IMR-90 (cell line): ENCODE results near the gene RELL1. TPM values are rescaled to one million over a fixed set of nuclear protein-coding genes. Genes with fewer than 3 reads are reported as not detected.

Experiments used
- ATAC-seq: fragments of 200-7000 bp; cut with Tn5 transposase; 2 replicates; pipeline ENCODE4 v1.9.1; 2020; ENCODE audit warnings: low read depth, mild to moderate bottlenecking, moderate library complexity
- BruUV-seq: library from RNA; stranded (reverse); fragments of 400-500 nt; replicated peaks from 2 replicates; lab custom pipeline; 2021; lab: Mats Ljungman, UMichigan
- CTCF ChIA-PET: fragments of 300-600 bp; formaldehyde crosslinking; extraction: SDS; loops from one replicate; lab custom pipeline; 2021; ENCODE audit warnings: antibody characterized with exemption; lab: Yijun Ruan, JAX
- POLR2A ChIA-PET: fragments of 300-600 bp; sonication (Branson Sonifier 250); formaldehyde crosslinking; loops from one replicate; lab custom pipeline; 2022; ENCODE audit warnings: antibody characterized with exemption; ENCODE audit not compliant: unreplicated experiment; lab: Charles Lee
- DNase-seq: peaks from one replicate; pipeline ENCODE4 v3.0.0; 2013
- H2AFZ ChIP-seq: replicated peaks from 2 replicates; pipeline ENCODE3; 2013; ENCODE audit warnings: low read length, mild to moderate bottlenecking; ENCODE audit not compliant: poor library complexity
- H2AK5ac ChIP-seq: 2 replicates; pipeline ENCODE4 v1.6.1; 2013; ENCODE audit warnings: low read depth, low read length, inconsistent platforms
- H2AK9ac ChIP-seq: replicated peaks from 2 replicates; pipeline ENCODE3; 2013; ENCODE audit warnings: mild to moderate bottlenecking, low read depth, low read length, moderate library complexity; ENCODE audit not compliant: poor library complexity
- H2BK120ac ChIP-seq: 2 replicates; pipeline ENCODE4 v1.6.1; 2013; ENCODE audit warnings: low read depth, low read length, inconsistent platforms
- H2BK15ac ChIP-seq: 3 replicates; pipeline ENCODE4 v1.6.1; 2013; ENCODE audit warnings: low read depth, low read length, inconsistent platforms
- H2BK20ac ChIP-seq: 2 replicates; pipeline ENCODE4 v1.6.1; 2013; ENCODE audit warnings: low read depth, mild to moderate bottlenecking, inconsistent platforms, low read length, moderate library complexity
- H2BK5ac ChIP-seq: 2 replicates; pipeline ENCODE4 v1.6.1; 2013; ENCODE audit warnings: mild to moderate bottlenecking, low read depth, low read length, inconsistent platforms; ENCODE audit not compliant: poor library complexity, severe bottlenecking
- H3K14ac ChIP-seq: replicated peaks from 2 replicates; pipeline ENCODE4 v1.6.1; 2013; ENCODE audit warnings: low read depth, low read length, inconsistent platforms
- H3K18ac ChIP-seq: 2 replicates; pipeline ENCODE4 v1.6.1; 2013; ENCODE audit warnings: low read depth, low read length, control low read depth
- H3K23ac ChIP-seq: 2 replicates; pipeline ENCODE4 v1.6.1; 2013; ENCODE audit warnings: low read depth, low read length, inconsistent platforms
- H3K27ac ChIP-seq: 2 replicates; pipeline ENCODE4 v1.5.1; 2013; ENCODE audit warnings: mild to moderate bottlenecking, control low read depth, low read length; ENCODE audit not compliant: insufficient read depth
- H3K27me3 ChIP-seq: 2 replicates; pipeline ENCODE4 v1.6.1; 2013; ENCODE audit warnings: low read length; ENCODE audit not compliant: control insufficient read depth, insufficient read depth
- H3K36me3 ChIP-seq: 2 replicates; pipeline ENCODE4 v1.6.1; 2013; ENCODE audit warnings: low read length, mixed read lengths; ENCODE audit not compliant: control insufficient read depth, insufficient read depth
- H3K4ac ChIP-seq: 2 replicates; pipeline ENCODE4 v1.6.1; 2013; ENCODE audit warnings: low read depth, low read length, inconsistent platforms
- H3K4me1 ChIP-seq: 2 replicates; pipeline ENCODE4 v1.6.1; 2013; ENCODE audit warnings: low read length, mixed read lengths; ENCODE audit not compliant: control insufficient read depth, insufficient read depth
- H3K4me2 ChIP-seq: 2 replicates; pipeline ENCODE4 v1.6.1; 2013; ENCODE audit warnings: low read depth, mild to moderate bottlenecking, control low read depth, low read length, moderate library complexity
- H3K4me3 ChIP-seq: 2 replicates; pipeline ENCODE4 v1.5.1; 2013; ENCODE audit warnings: low read depth, mild to moderate bottlenecking, control low read depth, low read length, moderate library complexity; ENCODE audit not compliant: insufficient read depth
- H3K56ac ChIP-seq: 2 replicates; pipeline ENCODE4 v1.6.1; 2013; ENCODE audit warnings: low read length, inconsistent platforms; ENCODE audit not compliant: insufficient read depth; ENCODE audit errors: extremely low read depth
- H3K79me1 ChIP-seq, 2 experiments: 2 replicates each; pipeline ENCODE4 v1.6.1; 2013; ENCODE audit warnings: low read length in 2 of 2, inconsistent platforms in 1 of 2, low read depth in 1 of 2
- H3K9ac ChIP-seq: 2 replicates; pipeline ENCODE4 v1.6.1; 2013; ENCODE audit warnings: low read depth, low read length, control low read depth
- H3K9me1 ChIP-seq: 2 replicates; pipeline ENCODE4 v1.6.1; 2013; ENCODE audit warnings: low read length, inconsistent platforms; ENCODE audit not compliant: insufficient read depth
- H3K9me3 ChIP-seq: 2 replicates; pipeline ENCODE4 v1.6.1; 2013; ENCODE audit warnings: low read length; ENCODE audit not compliant: control insufficient read depth, insufficient read depth
- H4K20me1 ChIP-seq: 2 replicates; pipeline ENCODE4 v1.6.1; 2013; ENCODE audit warnings: low read length, inconsistent platforms; ENCODE audit not compliant: insufficient read depth
- H4K5ac ChIP-seq: 2 replicates; pipeline ENCODE4 v1.6.1; 2013; ENCODE audit warnings: mild to moderate bottlenecking, low read depth, low read length, control low read depth
- H4K8ac ChIP-seq, 2 experiments: 2 replicates each; pipeline ENCODE4 v1.6.1; 2013; ENCODE audit warnings: low read depth in 2 of 2, low read length in 2 of 2, control low read depth in 1 of 2, inconsistent platforms in 1 of 2
- H4K91ac ChIP-seq: 2 replicates; pipeline ENCODE4 v1.6.1; 2013; ENCODE audit warnings: low read depth, low read length, inconsistent platforms; ENCODE audit not compliant: insufficient read depth
- POLR2A ChIP-seq: IDR thresholded peaks from 2 replicates; pipeline ENCODE4 v1.6.1; 2012; ENCODE audit warnings: mild to moderate bottlenecking, low read depth, low read length
- SMC3 ChIP-seq: fragments of 150-350 bp; IDR thresholded peaks from 2 replicates; pipeline ENCODE4 v1.6.1; 2016; ENCODE audit warnings: low read depth, mild to moderate bottlenecking, antibody characterized with exemption, low read length, moderate library complexity
- WGBS, 2 experiments: methylation state at CpG; one replicate each; pipeline versions ENCODE4 v1.1.5 to v1.1.7; 2013; ENCODE audit warnings: missing lambda C conversion rate in 2 of 2; ENCODE audit not compliant: insufficient read length in 1 of 2; ENCODE audit errors: extremely low coverage in 2 of 2; 5-methylcytosine and 5-hydroxymethylcytosine counted together
- dilution Hi-C: fragments of 300-500 bp; cut with HindIII; formaldehyde crosslinking; loops from one replicate; pipeline ENCODE4 v1.14.3; 2018; ENCODE audit warnings: low sequenced_read_pairs; ENCODE audit not compliant: unreplicated experiment
- in situ Hi-C: fragments of 300-500 bp; cut with MboI; formaldehyde crosslinking; loops from 3 replicates; pipeline ENCODE4 v1.14.3; 2019; ENCODE audit warnings: low sequenced_read_pairs, inconsistent platforms, mixed read lengths
- intact Hi-C: fragments of 100-400 bp; cut with micrococcal nuclease; formaldehyde crosslinking; loops from 2 replicates; pipeline ENCODE4 v1.10.0; 2022
- polyA plus RNA-seq, 3 experiments: library from polyadenylated mRNA; depleted of rRNA; stranded (reverse); fragments of >200 nt; gene quantifications; 2 replicates each; pipeline ENCODE4 v1.2.3, GENCODE V29; 2012; ENCODE audit warnings: low replicate concordance in 1 of 3
- total RNA-seq: library from RNA; depleted of rRNA; stranded (reverse); fragments of >200 nt; gene quantifications from 2 replicates; pipeline ENCODE4 v1.2.3, GENCODE V29; 2012
- TF ChIP-seq, protein P1 (sequence below): fragments of 150-350 bp; IDR thresholded peaks from 2 replicates; pipeline ENCODE4 v1.6.1; 2017; ENCODE audit warnings: mild to moderate bottlenecking, antibody characterized with exemption, low read length, low read depth

Gene RELL1
- total and polyA plus RNA-seq, 2 of the 4 experiments (the other 2 are of a cell fraction): 6.8 to 39.6 TPM

DNA sequence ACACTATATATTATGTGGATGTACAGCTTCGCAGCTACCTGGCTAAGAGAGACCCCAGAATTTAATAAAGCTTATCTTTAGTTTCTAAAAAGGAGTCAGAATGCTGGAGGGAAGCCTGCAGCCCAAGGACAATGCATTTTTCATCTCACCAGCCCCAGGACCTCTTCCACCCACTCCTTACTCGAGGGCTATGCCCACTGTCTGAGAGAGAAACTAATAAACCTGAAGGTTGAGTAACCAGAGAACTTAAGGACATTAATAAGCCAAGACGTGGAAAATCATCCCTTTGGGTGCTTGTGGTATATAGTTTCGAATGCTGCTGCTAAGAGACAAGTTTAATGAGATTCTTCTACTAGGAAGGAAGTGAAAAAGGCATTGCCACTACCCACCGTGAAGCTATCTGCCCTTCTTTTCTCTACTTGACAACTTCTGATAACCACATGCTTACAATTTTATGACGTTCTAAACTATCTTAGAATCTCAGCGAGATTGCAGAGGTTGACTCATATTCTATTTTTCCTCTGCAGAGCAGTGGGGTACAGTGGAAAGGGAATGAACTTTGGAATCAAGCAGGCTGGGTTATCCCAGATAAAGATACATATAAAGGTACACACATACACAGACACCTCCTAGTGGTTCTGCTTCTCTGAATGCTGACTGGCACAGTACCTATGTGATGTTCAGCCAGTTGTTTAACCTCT, 3.3 kb downstream of the RELL1 start:
- Histone ChIP-seq H3K23ac (no peak overlapping the region), H3K56ac (no peak overlapping the region), H2BK5ac (no peak overlapping the region), H3K4me2 (no peak overlapping the region), H3K9me3 (no peaks in the 10 kb centered on the region), H2BK15ac (no peak overlapping the region), H3K4me1 (peaks cover 9% of the 10 kb centered on the region), H4K20me1 (no peaks in the 10 kb centered on the region), H3K9me1 (peaks cover 11% of the 10 kb centered on the region; the same call in 1 of the 2 replicates), H2BK20ac (no peak overlapping the region), H4K91ac (no peak overlapping the region), H2AFZ (no peak overlapping the region), H3K4ac (no peak overlapping the region), H2BK120ac (no peak overlapping the region), H2AK9ac (no peak overlapping the region), H4K8ac (no peak overlapping the region), H3K36me3 (no peaks in the 10 kb centered on the region), H3K14ac (no peak overlapping the region), H3K9ac (no peak overlapping the region), H3K27me3 (no peaks in the 10 kb centered on the region), H3K18ac (no peak overlapping the region), H4K5ac (no peak overlapping the region), H3K27ac (no peak overlapping the region), H3K4me3 (no peak overlapping the region), H2AK5ac (no peak overlapping the region), H3K79me1 (peaks cover 18 to 50% of the 10 kb centered on the region in 2 experiments)
- ATAC-seq (no peak), DNase-seq (no peak)
- ChIA-PET CTCF (no interaction called here), POLR2A (no interaction called here)
- dilution Hi-C loops (no loop called here), intact Hi-C loops (no loop called here), in situ Hi-C loops (no loop called here)
- WGBS, 2 experiments: no CpG with 5 or more reads among the region's 7 CpGs
- TF ChIP-seq POLR2A (no peak), SMC3 (no peak)
- TF ChIP-seq, protein P1, sequence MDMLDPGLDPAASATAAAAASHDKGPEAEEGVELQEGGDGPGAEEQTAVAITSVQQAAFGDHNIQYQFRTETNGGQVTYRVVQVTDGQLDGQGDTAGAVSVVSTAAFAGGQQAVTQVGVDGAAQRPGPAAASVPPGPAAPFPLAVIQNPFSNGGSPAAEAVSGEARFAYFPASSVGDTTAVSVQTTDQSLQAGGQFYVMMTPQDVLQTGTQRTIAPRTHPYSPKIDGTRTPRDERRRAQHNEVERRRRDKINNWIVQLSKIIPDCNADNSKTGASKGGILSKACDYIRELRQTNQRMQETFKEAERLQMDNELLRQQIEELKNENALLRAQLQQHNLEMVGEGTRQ: no peak
- BruUV-seq: no TSS peak
